H9 (cell line): ENCODE measurements around the gene NACC2. TPM values are rescaled to one million over a fixed set of nuclear protein-coding genes. Genes with fewer than 3 reads are reported as not detected.

Experiments used
- DNase-seq: peaks from one replicate; pipeline ENCODE4 v3.0.0-alpha.2; 2017
- H2AFZ ChIP-seq: one replicate; pipeline ENCODE4 v1.6.1; 2013; ENCODE audit warnings: mild to moderate bottlenecking, low read length, control low read depth, moderate library complexity
- H2AK5ac ChIP-seq: 2 replicates; pipeline ENCODE4 v1.6.1; 2013; ENCODE audit warnings: low read length, control low read depth, mixed read lengths; ENCODE audit not compliant: insufficient read length
- H2BK120ac ChIP-seq: one replicate; pipeline ENCODE4 v1.6.1; 2013; ENCODE audit warnings: low read depth, mild to moderate bottlenecking, low read length, control low read depth, inconsistent platforms; ENCODE audit not compliant: poor library complexity, severe bottlenecking
- H2BK12ac ChIP-seq: 2 replicates; pipeline ENCODE4 v1.6.1; 2013; ENCODE audit warnings: low read length, control low read depth, mixed read lengths, low read depth; ENCODE audit not compliant: insufficient read length
- H2BK15ac ChIP-seq: 2 replicates; pipeline ENCODE4 v1.6.1; 2013; ENCODE audit warnings: low read depth, low read length, control low read depth
- H2BK20ac ChIP-seq: one replicate; pipeline ENCODE4 v1.6.1; 2013; ENCODE audit warnings: low read depth, mild to moderate bottlenecking, low read length, control low read depth, inconsistent platforms; ENCODE audit not compliant: poor library complexity, severe bottlenecking
- H2BK5ac ChIP-seq: 2 replicates; pipeline ENCODE4 v1.6.1; 2013; ENCODE audit warnings: low read length, control low read depth, mixed read lengths; ENCODE audit not compliant: insufficient read length
- H3K14ac ChIP-seq: 2 replicates; pipeline ENCODE4 v1.6.1; 2013; ENCODE audit warnings: low read length, control low read depth; ENCODE audit not compliant: insufficient read depth
- H3K18ac ChIP-seq: 2 replicates; pipeline ENCODE4 v1.6.1; 2013; ENCODE audit warnings: low read depth, mild to moderate bottlenecking, mixed read lengths, low read length, control low read depth; ENCODE audit not compliant: insufficient read length
- H3K23ac ChIP-seq: 2 replicates; pipeline ENCODE4 v1.6.1; 2013; ENCODE audit warnings: low read length, control low read depth, mixed read lengths, low read depth; ENCODE audit not compliant: insufficient read length
- H3K23me2 ChIP-seq: 2 replicates; pipeline ENCODE4 v1.6.1; 2013; ENCODE audit warnings: low read depth, mild to moderate bottlenecking, mixed read lengths, low read length, control low read depth; ENCODE audit not compliant: insufficient read length, poor library complexity, severe bottlenecking
- H3K27ac ChIP-seq: 2 replicates; pipeline ENCODE4 v1.5.1; 2013; ENCODE audit warnings: low read length, control low read depth, mixed read lengths, low read depth; ENCODE audit not compliant: insufficient read length
- H3K27me3 ChIP-seq: 2 replicates; pipeline ENCODE4 v1.6.1; 2013; ENCODE audit warnings: low read length, control low read depth, inconsistent platforms; ENCODE audit not compliant: insufficient read depth
- H3K4ac ChIP-seq: 2 replicates; pipeline ENCODE4 v1.6.1; 2013; ENCODE audit warnings: low read depth, mild to moderate bottlenecking, control low read depth, inconsistent platforms, low read length, moderate library complexity
- H3K4me1 ChIP-seq: 2 replicates; pipeline ENCODE4 v1.6.1; 2013; ENCODE audit warnings: low read length, control low read depth, inconsistent platforms; ENCODE audit not compliant: insufficient read depth
- H3K4me2 ChIP-seq: 2 replicates; pipeline ENCODE4 v1.6.1; 2013; ENCODE audit warnings: low read length, control low read depth, mixed read lengths; ENCODE audit not compliant: insufficient read length, insufficient read depth
- H3K56ac ChIP-seq: 2 replicates; pipeline ENCODE4 v1.6.1; 2013; ENCODE audit warnings: low read depth, mild to moderate bottlenecking, mixed read lengths, low read length, control low read depth; ENCODE audit not compliant: insufficient read length
- H3K79me1 ChIP-seq: 2 replicates; pipeline ENCODE4 v1.6.1; 2013; ENCODE audit warnings: low read depth, mild to moderate bottlenecking, moderate library complexity, low read length, control low read depth, inconsistent platforms; ENCODE audit not compliant: insufficient read depth, poor library complexity, severe bottlenecking
- H3K79me2 ChIP-seq: 2 replicates; pipeline ENCODE4 v1.6.1; 2013; ENCODE audit warnings: low read length, control low read depth, inconsistent platforms; ENCODE audit not compliant: insufficient read depth
- H3K9ac ChIP-seq: 2 replicates; pipeline ENCODE4 v1.6.1; 2013; ENCODE audit warnings: low read length, control low read depth, mixed read lengths; ENCODE audit not compliant: insufficient read length; ENCODE audit errors: extremely low read depth
- H3K9me3 ChIP-seq: one replicate; pipeline ENCODE4 v1.6.1; 2013; ENCODE audit warnings: low read depth, low read length, inconsistent platforms; ENCODE audit not compliant: control insufficient read depth
- H3T11ph ChIP-seq: one replicate; pipeline ENCODE4 v1.6.1; 2013; ENCODE audit warnings: mild to moderate bottlenecking, low read length, control low read depth, inconsistent platforms
- H4K20me1 ChIP-seq: one replicate; pipeline ENCODE4 v1.6.1; 2013; ENCODE audit not compliant: control insufficient read depth, insufficient read length, insufficient read depth
- H4K5ac ChIP-seq: 2 replicates; pipeline ENCODE4 v1.6.1; 2013; ENCODE audit warnings: low read depth, mild to moderate bottlenecking, mixed read lengths, low read length, control low read depth; ENCODE audit not compliant: insufficient read length
- H4K8ac ChIP-seq: replicated peaks from 2 replicates; pipeline ENCODE4 v1.6.1; 2013; ENCODE audit warnings: low read length, control low read depth, mixed read lengths, low read depth; ENCODE audit not compliant: insufficient read length
- H4K91ac ChIP-seq: 2 replicates; pipeline ENCODE4 v1.6.1; 2013; ENCODE audit warnings: low read depth, mild to moderate bottlenecking, moderate library complexity, mixed read lengths, low read length, control low read depth; ENCODE audit not compliant: insufficient read length
- H3K27ac Mint-ChIP-seq, 3 experiments: 2 replicates in 2 of 3; 3 replicates in 1 of 3; pipeline ENCODE4 v1.8.0; 2020 to 2021; ENCODE audit warnings: mixed read lengths in 3 of 3, mild to moderate bottlenecking in 1 of 3, moderate library complexity in 1 of 3
- H3K27me3 Mint-ChIP-seq: 2 replicates; pipeline ENCODE4 v1.8.0; 2021; ENCODE audit warnings: low read depth, mild to moderate bottlenecking, moderate library complexity, mixed read lengths
- H3K36me3 Mint-ChIP-seq, 3 experiments: 2 replicates in 2 of 3; 3 replicates in 1 of 3; pipeline ENCODE4 v1.8.0; 2020 to 2021; ENCODE audit warnings: low read depth in 3 of 3, mixed read lengths in 3 of 3; ENCODE audit not compliant: insufficient read depth in 1 of 3
- H3K4me1 Mint-ChIP-seq, 2 experiments: 2 replicates each; pipeline ENCODE4 v1.8.0; 2020; ENCODE audit warnings: mixed read lengths in 2 of 2
- H3K4me3 Mint-ChIP-seq, 2 experiments: 2 replicates in 1 of 2; 3 replicates in 1 of 2; pipeline ENCODE4 v1.8.0; 2020 to 2021; ENCODE audit warnings: mild to moderate bottlenecking in 2 of 2, mixed read lengths in 2 of 2, moderate library complexity in 1 of 2
- H3K9me3 Mint-ChIP-seq, 2 experiments: 2 replicates in 1 of 2; 3 replicates in 1 of 2; pipeline ENCODE4 v1.8.0; 2020; ENCODE audit warnings: mild to moderate bottlenecking in 2 of 2, mixed read lengths in 2 of 2, moderate library complexity in 1 of 2
- CTCF ChIP-seq: fragments of 200-600 bp; sonication (generic); conservative IDR thresholded peaks from 3 replicates; pipeline ENCODE4 v1.8.0; 2021; ENCODE audit warnings: antibody characterized with exemption, mild to moderate bottlenecking
- WGBS: extraction: QIAGEN DNeasy Blood & Tissue Kit; methylation state at CpG from one replicate; pipeline ENCODE4 v1.1.7; 2013; ENCODE audit warnings: missing lambda C conversion rate, low lambda C conversion rate, mixed read lengths; ENCODE audit not compliant: insufficient read length; ENCODE audit errors: extremely low coverage; 5-methylcytosine and 5-hydroxymethylcytosine counted together
- total RNA-seq: library from RNA; stranded (reverse); gene quantifications from 2 replicates; pipeline ENCODE4 v1.2.1, GENCODE V29; 2021

Gene NACC2
- total RNA-seq, 1 experiment from 2014 or later: 11.5 TPM

DNA sequence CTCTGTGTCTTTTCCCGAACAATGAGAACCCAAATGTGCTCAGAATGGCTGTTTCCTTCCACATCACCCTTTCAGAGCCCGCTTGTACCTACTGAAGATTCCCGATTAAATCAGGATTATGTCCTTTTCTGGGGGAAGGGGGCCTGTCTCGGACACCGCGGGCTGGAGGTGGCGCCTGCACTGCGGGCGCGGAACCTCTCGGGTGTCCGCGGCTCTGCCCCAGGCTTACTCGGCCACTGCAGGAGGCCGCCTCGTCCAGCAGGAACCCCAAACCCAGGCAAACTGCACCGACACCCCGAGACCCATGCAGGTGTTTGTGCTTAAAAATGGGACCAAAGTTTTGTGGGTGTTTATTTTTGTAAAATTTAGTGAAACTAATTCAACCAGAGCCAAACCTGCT is 32.2 kb upstream of the NACC2 start:
- no peaks in the 10 kb centered on the region for H3K79me2 ChIP-seq
- H3K4me2 ChIP-seq: no peak overlapping the region
- no peaks in the 10 kb centered on the region for H4K20me1 ChIP-seq
- H3K27me3 ChIP-seq: no peaks in the 10 kb centered on the region
- Mint-ChIP-seq H3K4me1 (peaks cover 7 to 17% of the 10 kb centered on the region in 2 experiments), H3K27ac (no peak overlapping the region), H3K27me3 (peaks cover 21% of the 10 kb centered on the region), H3K36me3 (no peaks in the 10 kb centered on the region; a peak in 1 of 7 replicates), H3K4me3 (no peak overlapping the region), H3K9me3 (peaks cover 3 to 5% of the 10 kb centered on the region in 2 experiments; a peak in 3 of 5 replicates)
- H3K14ac ChIP-seq: no peak overlapping the region
- no peak overlapping the region for H2BK120ac ChIP-seq
- H4K8ac ChIP-seq: no peak overlapping the region
- no peak overlapping the region for H3K56ac ChIP-seq
- no peak overlapping the region for H2BK15ac ChIP-seq
- H3K23ac ChIP-seq: no peak overlapping the region
- H3K79me1 ChIP-seq: no peaks in the 10 kb centered on the region
- H3T11ph ChIP-seq: no peak overlapping the region
- no peaks in the 10 kb centered on the region for H3K4me1 ChIP-seq
- H2BK12ac ChIP-seq: no peak overlapping the region
- H3K4ac ChIP-seq: no peak overlapping the region
- no peak overlapping the region for H2AK5ac ChIP-seq
- H4K5ac ChIP-seq: no peak overlapping the region
- WGBS: no CpG with 5 or more reads among the region's 18 CpGs
- H3K27ac ChIP-seq: no peak overlapping the region
- no peak overlapping the region for H3K9ac ChIP-seq
- no peak overlapping the region for H2AFZ ChIP-seq
- no peak for DNase-seq
- no peaks in the 10 kb centered on the region for H3K23me2 ChIP-seq
- no peak overlapping the region for H2BK20ac ChIP-seq
- no peak overlapping the region for H3K18ac ChIP-seq
- TF ChIP-seq CTCF: no peak
- H3K9me3 ChIP-seq: no peaks in the 10 kb centered on the region
- H4K91ac ChIP-seq: no peak overlapping the region
- H2BK5ac ChIP-seq: no peak overlapping the region
